Calu3 (cell line): Measurements from ENCODE around the gene FARP1. TPM values are rescaled to one million over a fixed set of nuclear protein-coding genes. Genes with fewer than 3 reads are reported as not detected.

Experiments
- BruUV-seq: library from RNA; stranded (reverse); fragments of 400-500 nt; replicated peaks from 2 replicates; lab custom pipeline; 2021; lab: Mats Ljungman, UMichigan
- CTCF ChIA-PET: fragments of 300-600 bp; sonication (Branson Sonifier 250); formaldehyde crosslinking; loops from one replicate; lab custom pipeline; 2022; ENCODE audit warnings: antibody characterized with exemption; lab: Charles Lee
- DNase-seq: peaks from one replicate; pipeline ENCODE4 v3.0.0; 2022
- H3K27ac Mint-ChIP-seq: one replicate; pipeline ENCODE4 v1.8.0; 2022; ENCODE audit warnings: mixed read lengths; ENCODE audit not compliant: unreplicated experiment
- H3K27me3 Mint-ChIP-seq: one replicate; pipeline ENCODE4 v1.8.0; 2022; ENCODE audit warnings: mixed read lengths; ENCODE audit not compliant: unreplicated experiment
- H3K36me3 Mint-ChIP-seq: one replicate; pipeline ENCODE4 v1.8.0; 2022; ENCODE audit warnings: mild to moderate bottlenecking, moderate library complexity, mixed read lengths; ENCODE audit not compliant: insufficient read depth, unreplicated experiment
- H3K4me1 Mint-ChIP-seq: one replicate; pipeline ENCODE4 v1.8.0; 2022; ENCODE audit warnings: mild to moderate bottlenecking, low read depth, mixed read lengths; ENCODE audit not compliant: unreplicated experiment
- H3K4me3 Mint-ChIP-seq: one replicate; pipeline ENCODE4 v1.8.0; 2022; ENCODE audit warnings: mild to moderate bottlenecking, low read depth, moderate library complexity, mixed read lengths; ENCODE audit not compliant: unreplicated experiment
- H3K9me3 Mint-ChIP-seq: one replicate; pipeline ENCODE4 v1.8.0; 2022; ENCODE audit warnings: low read depth, mixed read lengths; ENCODE audit not compliant: unreplicated experiment
- CTCF ChIP-seq: fragments of 200-600 bp; IDR thresholded peaks from one replicate; pipeline ENCODE4 v1.8.0; 2022; ENCODE audit warnings: antibody characterized with exemption; ENCODE audit not compliant: unreplicated experiment
- intact Hi-C: fragments of 100-400 bp; cut with micrococcal nuclease; formaldehyde crosslinking; loops from one replicate; pipeline ENCODE4 v1.10.0; 2022; ENCODE audit not compliant: unreplicated experiment
- total RNA-seq: library from RNA; stranded (reverse); gene quantifications from 2 replicates; pipeline ENCODE4 v1.2.3, GENCODE V29; 2022

FARP1 gene
- total RNA-seq, 1 experiment from 2014 or later, result 47.0 TPM

GRCh38 chr13:98175043-98175442 is 32.1 kb downstream of the FARP1 start:
- Mint-ChIP-seq H3K4me3 (no peak overlapping the region), H3K27me3 (no peaks in the 10 kb centered on the region), H3K4me1 (peaks cover 25% of the 10 kb centered on the region), H3K9me3 (no peaks in the 10 kb centered on the region), H3K27ac (no peak overlapping the region), H3K36me3 (no peaks in the 10 kb centered on the region)
- DNase-seq, result no peak
- TF ChIP-seq CTCF, result no peak
- no TSS peak for BruUV-seq
- CTCF ChIA-PET, result no interaction called here
- intact Hi-C loops, result loop anchor here (2.0 kb wide), 1 partner anchor 18 kb away; no protein-coding TSS in a partner anchor

- Mint-ChIP-seq H3K27me3 (no peaks in the 10 kb centered on the region), H3K4me3 (no peak overlapping the region), H3K36me3 (no peaks in the 10 kb centered on the region), H3K4me1 (peaks cover 25% of the 10 kb centered on the region), H3K9me3 (no peaks in the 10 kb centered on the region), H3K27ac (no peak overlapping the region)
- intact Hi-C loops, result loop anchor here (2.0 kb wide), 1 partner anchor 19 kb away; no protein-coding TSS in a partner anchor
- TF ChIP-seq CTCF, result no peak
- no peak for DNase-seq
- no TSS peak for BruUV-seq
- CTCF ChIA-PET, result no interaction called here
Observed at GRCh38 chr13:98175823-98176222, 32.9 kb downstream of the FARP1 start.

GRCh38 chr13:98176777-98177608 is 34.1 kb downstream of the FARP1 start, which contains the start of gene RNF113B:
TSS of gene RNF113B (minus strand) at chr13:98177269. CDS start at chr13:98177236, 33 bp downstream.
- H3K9me3 Mint-ChIP-seq, result no peaks in the 10 kb centered on the region
- DNase-seq, result no peak
- TF ChIP-seq CTCF, result no peak
- CTCF ChIA-PET, result interaction anchor here (0.7 kb wide), 1 partner anchor 23 kb away, joined by 4 read pairs; no protein-coding TSS in a partner anchor
- H3K36me3 Mint-ChIP-seq, result no peaks in the 10 kb centered on the region
- no peaks in the 10 kb centered on the region for H3K27me3 Mint-ChIP-seq
- H3K4me1 Mint-ChIP-seq, result peaks cover 19% of the 10 kb centered on the region
- no peak within 1 kb of the TSS for H3K4me3 Mint-ChIP-seq
- no peak within 1 kb of the TSS for H3K27ac Mint-ChIP-seq
- intact Hi-C loops, result no loop called here
- BruUV-seq, result no TSS peak

GRCh38 chr13:98180092-98180491 is 37.2 kb downstream of the FARP1 start:
- Mint-ChIP-seq H3K36me3 (no peaks in the 10 kb centered on the region), H3K4me3 (no peak overlapping the region), H3K27me3 (no peaks in the 10 kb centered on the region), H3K9me3 (no peaks in the 10 kb centered on the region), H3K27ac (no peak overlapping the region), H3K4me1 (no peaks in the 10 kb centered on the region)
- TF ChIP-seq CTCF, result no peak
- no TSS peak for BruUV-seq
- CTCF ChIA-PET, result no interaction called here
- intact Hi-C loops, result no loop called here
- DNase-seq, result no peak
